Erythroblast (primary cell): ENCODE data around the gene TP53BP2.

Experiments
- GATA1 ChIP-seq: IDR thresholded peaks from 2 replicates; pipeline ENCODE4 v1.6.1; 2011; ENCODE audit warnings: low read depth, mild to moderate bottlenecking, control low read depth, low read length, moderate library complexity
- POLR2A ChIP-seq: IDR thresholded peaks from 2 replicates; pipeline ENCODE4 v1.6.1; 2011; ENCODE audit warnings: mild to moderate bottlenecking, low read length

- no peak for TF ChIP-seq POLR2A
- TF ChIP-seq GATA1: no peak
Observed at GRCh38 chr1:223755992-223756775, 89.6 kb downstream of the TP53BP2 start.
